ENCODE data around the gene PRAMEF1.
A peak's percentile ranks its signal among the peaks of the same experiment; 100 is the strongest.
"Not testable (repeated sequence)": the region's sequence is repeated elsewhere in the genome, so short reads cannot be mapped to it uniquely, and the experiment has no call there.

The PRAMEF1 gene

GRCh38 chr1:12769031-12769430 is 22.2 kb upstream of the PRAMEF1 start:
- Mint-ChIP-seq H3K27ac (no peak overlapping the region), H3K36me3 (ENCODE audit: low read depth) (no peaks in the 10 kb centered on the region), H3K4me1 (no peaks in the 10 kb centered on the region), H3K27me3 (peaks cover 16% of the 10 kb centered on the region), H3K4me3 (no peak overlapping the region), H3K9me3 (no peaks in the 10 kb centered on the region)
- no peak for DNase-seq
- no peak for ATAC-seq

DNA sequence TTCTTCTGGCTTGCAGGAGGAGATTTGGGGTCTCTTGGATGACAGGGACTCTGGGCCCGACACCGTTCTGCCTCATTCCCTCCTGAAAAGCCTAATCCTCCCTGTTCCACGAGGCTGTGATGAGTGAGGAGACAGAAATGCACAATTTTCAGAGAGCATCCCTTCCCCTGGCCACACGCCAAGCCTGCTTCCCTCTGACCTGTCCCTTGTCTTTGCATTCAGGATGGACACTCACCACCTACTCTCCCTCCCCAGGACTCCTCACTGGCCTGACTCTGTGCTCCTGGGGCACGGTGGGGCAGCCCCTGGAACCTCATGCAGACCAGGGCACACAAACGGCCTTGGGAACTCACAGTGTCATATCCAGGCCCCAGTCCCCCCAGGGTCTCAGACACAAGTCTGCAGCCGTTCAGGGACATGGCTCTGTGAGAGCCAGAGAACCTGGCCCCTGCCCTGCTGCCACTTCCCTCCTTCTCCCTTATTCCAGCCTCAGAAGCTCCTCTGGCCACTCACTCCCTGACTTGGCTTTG is 21.2 kb upstream of the PRAMEF1 start:
- ATAC-seq, result no peak
- no peak for DNase-seq
- H3K4me1 Mint-ChIP-seq, result no peaks in the 10 kb centered on the region
- H3K9me3 Mint-ChIP-seq, result no peaks in the 10 kb centered on the region
- H3K36me3 Mint-ChIP-seq (ENCODE audit: low read depth), result no peaks in the 10 kb centered on the region
- peaks cover 16% of the 10 kb centered on the region for H3K27me3 Mint-ChIP-seq
- H3K27ac Mint-ChIP-seq, result no peak overlapping the region
- H3K4me3 Mint-ChIP-seq, result no peak overlapping the region

DNA sequence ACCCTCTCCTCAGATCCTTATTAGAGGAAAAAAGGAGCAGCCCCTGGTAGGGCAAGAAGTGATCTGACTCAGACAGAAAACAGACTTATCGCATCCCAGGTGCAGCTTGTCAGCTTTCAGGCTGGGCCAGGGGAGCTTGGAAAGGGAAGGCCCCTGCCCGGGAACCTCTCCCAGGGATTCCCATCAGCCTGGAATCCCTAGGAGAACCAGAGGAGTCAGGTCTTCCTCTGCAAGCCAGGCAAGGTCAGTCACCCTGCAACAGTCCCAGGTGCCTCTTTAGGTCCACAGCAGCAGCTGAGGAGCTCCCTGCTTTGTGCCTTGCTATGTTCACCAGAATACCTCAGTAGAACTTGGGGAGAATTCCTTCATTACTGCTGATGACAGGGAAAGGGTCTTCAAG is 20.6 kb upstream of the PRAMEF1 start:
- H3K4me1 Mint-ChIP-seq, result no peaks in the 10 kb centered on the region
- peaks cover 13% of the 10 kb centered on the region for H3K27me3 Mint-ChIP-seq
- no peak for DNase-seq
- no peak overlapping the region for H3K4me3 Mint-ChIP-seq
- no peaks in the 10 kb centered on the region for H3K9me3 Mint-ChIP-seq
- H3K36me3 Mint-ChIP-seq (ENCODE audit: low read depth), result no peaks in the 10 kb centered on the region
- H3K27ac Mint-ChIP-seq, result no peak overlapping the region
- ATAC-seq, result no peak

GRCh38 chr1:12771186-12771585 is 20.0 kb upstream of the PRAMEF1 start:
- Mint-ChIP-seq H3K27ac (no peak overlapping the region), H3K36me3 (ENCODE audit: low read depth) (no peaks in the 10 kb centered on the region), H3K4me3 (no peak overlapping the region), H3K9me3 (no peaks in the 10 kb centered on the region), H3K27me3 (peaks cover 13% of the 10 kb centered on the region), H3K4me1 (no peaks in the 10 kb centered on the region)
- no peak for DNase-seq
- ATAC-seq, result no peak

DNA sequence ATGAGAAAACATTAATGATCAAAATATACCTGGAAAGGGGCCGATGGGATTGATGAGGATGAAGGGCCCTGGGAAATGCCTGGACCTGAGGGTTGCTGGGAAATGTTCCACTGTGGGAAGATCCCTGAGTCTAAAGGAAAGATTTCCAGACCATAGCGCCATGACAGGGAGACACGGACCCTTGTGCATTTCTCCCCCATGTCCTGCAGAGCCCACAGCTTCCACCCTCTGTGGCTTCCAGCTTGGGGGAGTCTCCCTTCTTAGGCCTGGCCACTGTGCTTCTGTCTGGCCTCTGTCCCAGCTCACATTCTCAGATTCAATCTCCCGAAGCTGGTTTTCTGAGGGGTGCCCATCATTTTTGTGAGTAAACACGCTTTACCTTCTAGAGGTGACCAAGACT is 18.7 kb upstream of the PRAMEF1 start:
- peaks cover 15% of the 10 kb centered on the region for H3K27me3 Mint-ChIP-seq
- no peak for ATAC-seq
- no peaks in the 10 kb centered on the region for H3K36me3 Mint-ChIP-seq (ENCODE audit: low read depth)
- H3K9me3 Mint-ChIP-seq, result no peaks in the 10 kb centered on the region
- no peak for DNase-seq
- no peak overlapping the region for H3K27ac Mint-ChIP-seq
- H3K4me3 Mint-ChIP-seq, result no peak overlapping the region
- no peaks in the 10 kb centered on the region for H3K4me1 Mint-ChIP-seq

DNA sequence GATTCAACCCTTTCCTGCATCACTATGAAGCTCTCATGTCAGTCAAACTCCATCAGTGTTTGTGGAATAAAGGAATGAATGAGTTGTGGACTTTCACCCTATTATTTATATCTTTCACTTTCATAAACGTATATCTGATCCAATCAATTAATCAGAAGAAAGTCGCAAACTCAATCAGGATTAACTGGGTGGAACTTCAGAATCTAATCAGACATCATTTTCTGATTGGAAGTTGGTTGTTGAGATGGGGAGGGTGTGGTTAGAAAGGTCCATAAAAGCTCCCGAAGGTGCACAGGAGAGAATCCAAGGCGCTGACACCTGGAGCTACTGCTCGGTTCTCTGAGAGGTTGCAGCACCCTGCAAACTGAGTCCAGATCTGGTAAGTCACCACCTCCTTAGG is 17.8 kb upstream of the PRAMEF1 start, which contains the start of gene PRAMEF12:
TSS of gene PRAMEF12 (plus strand) at position 301 of the 400 bp plus-strand sequence. CDS start 1,130 bp downstream, outside the sequence.
- Mint-ChIP-seq H3K4me3 (no peak within 1 kb of the TSS), H3K36me3 (ENCODE audit: low read depth) (no peaks in the 10 kb centered on the region), H3K4me1 (no peaks in the 10 kb centered on the region), H3K9me3 (no peaks in the 10 kb centered on the region), H3K27ac (no peak within 1 kb of the TSS), H3K27me3 (peaks cover 13% of the 10 kb centered on the region)
- DNase-seq (no peak), ATAC-seq (no peak)

- no peak overlapping the region for H3K4me3 Mint-ChIP-seq
- no peaks in the 10 kb centered on the region for H3K36me3 Mint-ChIP-seq (ENCODE audit: low read depth)
- no peaks in the 10 kb centered on the region for H3K9me3 Mint-ChIP-seq
- H3K27ac Mint-ChIP-seq, result no peak overlapping the region
- ATAC-seq, result no peak
- no peaks in the 10 kb centered on the region for H3K4me1 Mint-ChIP-seq
- H3K27me3 Mint-ChIP-seq, result peaks cover 11% of the 10 kb centered on the region
- no peak for DNase-seq
Observed at GRCh38 chr1:12774801-12775345, 16.3 kb upstream of the PRAMEF1 start.

DNA sequence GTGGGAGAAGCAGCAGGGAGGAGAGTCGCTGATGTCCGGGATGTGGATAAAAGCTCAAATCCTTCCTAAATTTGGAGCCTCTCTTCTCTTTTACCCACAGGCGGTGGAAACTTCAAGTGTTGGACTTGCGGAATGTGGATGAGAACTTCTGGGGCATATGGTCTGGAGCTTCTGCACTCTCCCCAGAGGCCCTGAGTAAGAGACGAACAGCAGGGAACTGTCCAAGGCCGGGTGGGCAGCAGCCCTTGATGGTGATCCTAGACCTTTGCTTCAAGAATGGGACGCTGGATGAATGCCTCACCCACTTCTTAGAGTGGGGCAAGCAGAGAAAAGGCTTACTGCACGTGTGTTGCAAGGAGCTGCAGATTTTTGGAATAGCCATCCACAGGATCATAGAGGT is 15.8 kb upstream of the PRAMEF1 start:
- Mint-ChIP-seq H3K27me3 (peaks cover 6% of the 10 kb centered on the region), H3K9me3 (no peaks in the 10 kb centered on the region), H3K4me1 (no peaks in the 10 kb centered on the region), H3K4me3 (no peak overlapping the region), H3K36me3 (ENCODE audit: low read depth) (no peaks in the 10 kb centered on the region), H3K27ac (no peak overlapping the region)
- ATAC-seq, result no peak
- DNase-seq, result no peak

GRCh38 chr1:12776801-12777557 is 14.2 kb upstream of the PRAMEF1 start:
- Mint-ChIP-seq H3K36me3 (ENCODE audit: low read depth) (no peaks in the 10 kb centered on the region), H3K27ac (no peak overlapping the region), H3K4me3 (no peak overlapping the region), H3K9me3 (no peaks in the 10 kb centered on the region), H3K27me3 (peaks cover 6% of the 10 kb centered on the region), H3K4me1 (no peaks in the 10 kb centered on the region)
- DNase-seq, result no peak
- no peak for ATAC-seq

DNA sequence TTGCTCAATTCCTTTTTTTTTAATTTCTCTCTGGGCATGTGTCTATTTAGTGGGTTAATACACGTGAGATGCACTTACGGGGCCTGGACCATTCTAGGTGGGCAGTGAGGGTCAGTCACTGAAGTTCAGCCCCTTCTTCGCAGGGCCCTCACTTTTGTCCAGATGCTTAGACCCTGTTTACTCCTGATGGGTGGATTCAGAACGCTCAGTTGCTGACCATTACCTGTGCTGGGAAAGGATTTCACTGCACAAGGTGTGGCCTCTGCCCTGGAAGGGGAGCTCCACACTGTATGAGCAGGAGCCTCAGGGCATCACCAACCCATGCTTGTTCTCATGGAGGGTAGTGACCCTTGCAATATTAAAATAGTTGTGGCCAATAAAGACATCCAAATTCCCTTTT is 13.1 kb upstream of the PRAMEF1 start:
- no peaks in the 10 kb centered on the region for H3K36me3 Mint-ChIP-seq (ENCODE audit: low read depth)
- no peak overlapping the region for H3K4me3 Mint-ChIP-seq
- DNase-seq (no peak), ATAC-seq (no peak)
- no peak overlapping the region for H3K27ac Mint-ChIP-seq
- H3K9me3 Mint-ChIP-seq, result no peaks in the 10 kb centered on the region
- H3K27me3 Mint-ChIP-seq, result peaks cover 3% of the 10 kb centered on the region
- H3K4me1 Mint-ChIP-seq, result no peaks in the 10 kb centered on the region

GRCh38 chr1:12778907-12779306 is 12.3 kb upstream of the PRAMEF1 start:
- no peaks in the 10 kb centered on the region for H3K9me3 Mint-ChIP-seq

GRCh38 chr1:12781488-12781887 is 9.7 kb upstream of the PRAMEF1 start:
- H3K27me3 Mint-ChIP-seq; ATAC-seq; H3K36me3 Mint-ChIP-seq (ENCODE audit: low read depth); DNase-seq; H3K4me3 Mint-ChIP-seq; H3K4me1 Mint-ChIP-seq; H3K27ac Mint-ChIP-seq: not testable (repeated sequence)
- peaks cover 13% of the 10 kb centered on the region for H3K9me3 Mint-ChIP-seq

More at GRCh38 chr1:12778907-12779306, 12.3 kb upstream of the PRAMEF1 start:
- H3K27me3 Mint-ChIP-seq, result peaks cover 3% of the 10 kb centered on the region
- no peak overlapping the region for H3K27ac Mint-ChIP-seq
- no peaks in the 10 kb centered on the region for H3K4me1 Mint-ChIP-seq
- no peak overlapping the region for H3K4me3 Mint-ChIP-seq
- ATAC-seq (no peak), DNase-seq (no peak)
- H3K36me3 Mint-ChIP-seq (ENCODE audit: low read depth), result no peaks in the 10 kb centered on the region

DNA sequence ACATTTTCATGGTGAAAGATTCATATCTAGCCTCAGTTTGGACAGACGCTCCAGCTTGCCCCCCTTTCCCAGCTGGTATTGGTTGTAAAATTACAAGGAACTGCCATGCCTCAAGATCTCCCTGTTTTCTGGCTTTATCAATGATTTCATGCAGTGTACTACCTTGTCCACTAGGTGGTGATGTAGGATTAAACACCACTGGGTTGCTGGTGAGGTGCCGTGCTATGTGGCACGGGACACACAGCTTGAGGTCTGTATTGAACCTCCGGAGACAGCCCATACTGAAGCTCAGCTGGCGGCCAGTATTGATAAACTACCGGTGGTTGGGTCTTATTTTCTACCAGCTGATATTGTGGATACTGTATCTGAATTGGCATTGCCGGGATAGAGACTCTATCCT is 7.4 kb upstream of the PRAMEF1 start:
- peaks cover 13% of the 10 kb centered on the region for H3K9me3 Mint-ChIP-seq
- H3K27ac Mint-ChIP-seq; H3K36me3 Mint-ChIP-seq (ENCODE audit: low read depth); ATAC-seq; H3K4me3 Mint-ChIP-seq; H3K27me3 Mint-ChIP-seq; DNase-seq; H3K4me1 Mint-ChIP-seq: not testable (repeated sequence)

DNA sequence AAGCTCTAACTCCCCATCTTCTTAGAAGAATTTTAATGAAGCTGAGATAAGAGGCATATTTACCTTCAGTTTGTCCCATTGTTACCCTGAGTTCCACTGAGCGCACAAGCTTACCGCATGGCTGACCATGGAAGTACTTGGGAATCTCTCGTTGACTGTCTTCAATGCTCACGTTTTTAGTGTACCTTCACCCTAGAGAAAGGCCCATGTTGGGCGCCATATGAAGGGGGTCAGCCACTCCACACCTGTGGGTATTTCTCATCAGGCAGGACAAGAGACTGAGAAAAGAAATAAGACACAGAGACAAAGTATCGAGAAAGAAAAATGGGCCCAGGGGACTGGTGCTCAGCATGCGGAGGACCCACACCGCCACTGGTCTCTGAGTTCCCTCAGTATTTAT is 6.5 kb upstream of the PRAMEF1 start:
- DNase-seq, result peak; percentile 3
- peaks cover 13% of the 10 kb centered on the region for H3K9me3 Mint-ChIP-seq
- H3K27me3 Mint-ChIP-seq; ATAC-seq; H3K27ac Mint-ChIP-seq; H3K4me1 Mint-ChIP-seq; H3K36me3 Mint-ChIP-seq (ENCODE audit: low read depth); H3K4me3 Mint-ChIP-seq: not testable (repeated sequence)

DNA sequence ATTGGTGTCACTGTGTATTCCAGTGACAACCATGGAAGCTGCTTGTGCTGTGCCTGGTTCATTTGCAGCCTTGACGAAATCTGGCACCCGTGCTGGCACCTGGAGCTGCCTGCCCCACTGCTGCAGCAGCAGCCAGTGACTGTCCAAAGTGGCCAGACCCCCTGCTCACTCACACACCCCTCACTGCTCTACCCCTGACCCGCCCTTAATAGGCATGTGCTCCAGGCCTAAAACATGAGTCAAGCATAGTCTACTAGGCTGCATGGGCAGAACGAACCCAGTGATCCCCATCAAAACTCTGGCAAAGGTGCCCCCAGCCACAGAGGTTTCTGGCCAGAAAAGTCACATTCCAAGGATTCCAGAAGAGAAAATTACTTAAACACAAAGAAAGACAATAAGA is 7.7 kb downstream of the PRAMEF1 start:
- no peaks in the 10 kb centered on the region for H3K36me3 Mint-ChIP-seq (ENCODE audit: low read depth)
- DNase-seq, result no peak
- H3K4me3 Mint-ChIP-seq, result no peak overlapping the region
- H3K27me3 Mint-ChIP-seq, result peaks cover 5% of the 10 kb centered on the region
- H3K27ac Mint-ChIP-seq, result no peak overlapping the region
- no peaks in the 10 kb centered on the region for H3K4me1 Mint-ChIP-seq
- ATAC-seq, result no peak
- no peaks in the 10 kb centered on the region for H3K9me3 Mint-ChIP-seq

Measured in activated naive CD8-positive, alpha-beta T cell treated with anti-CD3 and anti-CD28 coated beads, Interleukin-2, amount 50 U/mL, for 24 hours (primary cell).